ENCODE results near the gene C2CD4C.
"Not testable (repeated sequence)": the region's sequence is repeated elsewhere in the genome, so short reads cannot be mapped to it uniquely, and the experiment has no call there.

Gene C2CD4C

GRCh38 chr19:413756-414420, 4.9 kb upstream of the C2CD4C start:
- no peak for DNase-seq

- DNase-seq: no peak
Measured at GRCh38 chr19:412356-413355, 3.7 kb upstream of the C2CD4C start.

- DNase-seq: no peak
Measured at GRCh38 chr19:411723-412355, 2.9 kb upstream of the C2CD4C start.

GRCh38 chr19:411121-411722, 2.3 kb upstream of the C2CD4C start:
- not testable (repeated sequence) for DNase-seq

GRCh38 chr19:410243-410781, 1.4 kb upstream of the C2CD4C start:
- DNase-seq: no peak

- peak; percentile 54 for DNase-seq
Measured at GRCh38 chr19:409516-410242, 732 bp upstream of the C2CD4C start.

GRCh38 chr19:408441-408901, 476 bp downstream of the C2CD4C start:
- DNase-seq: no peak

GRCh38 chr19:407511-408440, 1.2 kb downstream of the C2CD4C start:
- DNase-seq: no peak

- peak; percentile 48 for DNase-seq
Measured at GRCh38 chr19:406971-407510, 1.9 kb downstream of the C2CD4C start.

GRCh38 chr19:406135-406781, 2.7 kb downstream of the C2CD4C start:
- peak; percentile 54 for DNase-seq

- DNase-seq: peak; percentile 52
Measured at GRCh38 chr19:405121-405965, 3.6 kb downstream of the C2CD4C start.

- DNase-seq: no peak
Measured at GRCh38 chr19:403221-404027, 5.5 kb downstream of the C2CD4C start.

GRCh38 chr19:402786-403185, 6.2 kb downstream of the C2CD4C start:
- no peak for DNase-seq

GRCh38 chr19:401866-402511, 7.0 kb downstream of the C2CD4C start:
- DNase-seq: no peak

- no peak for DNase-seq
Measured at GRCh38 chr19:400976-401865, 7.7 kb downstream of the C2CD4C start.

- DNase-seq: no peak
Measured at GRCh38 chr19:399370-399769, 9.6 kb downstream of the C2CD4C start.

Measured in islet precursor cell (in vitro differentiated cells).